ENCODE data around the gene LUC7L3.

Gene LUC7L3

DNA sequence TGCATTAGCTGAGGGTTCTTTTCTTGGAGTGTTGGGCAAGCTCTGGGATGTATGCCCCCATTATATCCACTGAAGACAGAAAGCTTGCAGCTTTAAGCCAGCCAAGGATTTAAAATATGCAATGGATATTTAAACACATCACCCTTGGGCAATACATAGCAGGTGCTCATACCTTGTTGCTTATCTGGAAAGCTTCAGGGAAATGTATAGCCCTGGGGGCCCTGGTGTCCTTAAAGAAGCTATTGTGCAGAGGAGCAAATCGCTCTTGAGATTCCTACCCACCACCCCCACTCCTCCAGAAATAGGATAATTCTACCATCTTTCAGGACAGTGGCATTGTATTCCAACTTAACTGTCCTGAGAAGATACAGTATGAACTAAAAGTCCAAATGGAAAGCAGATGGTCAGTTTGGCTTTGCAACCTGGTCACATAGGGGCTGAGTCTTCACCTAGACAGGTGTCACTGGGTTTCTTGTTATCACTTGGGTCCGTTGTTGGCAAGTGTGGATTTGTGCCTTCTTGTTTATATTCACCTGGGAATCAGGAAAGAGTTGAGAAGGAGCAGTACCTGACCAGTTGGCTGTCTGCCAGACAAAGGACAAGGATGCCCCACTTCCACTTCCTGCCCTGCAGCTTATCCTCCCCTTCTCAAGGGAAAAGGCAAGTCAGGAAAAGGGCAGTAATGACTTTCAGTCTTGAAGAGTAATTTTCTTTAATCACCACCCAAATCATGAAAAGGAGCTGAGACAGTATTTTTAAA, 44.5 kb downstream of the LUC7L3 start:
- no peak for DNase-seq

DNA sequence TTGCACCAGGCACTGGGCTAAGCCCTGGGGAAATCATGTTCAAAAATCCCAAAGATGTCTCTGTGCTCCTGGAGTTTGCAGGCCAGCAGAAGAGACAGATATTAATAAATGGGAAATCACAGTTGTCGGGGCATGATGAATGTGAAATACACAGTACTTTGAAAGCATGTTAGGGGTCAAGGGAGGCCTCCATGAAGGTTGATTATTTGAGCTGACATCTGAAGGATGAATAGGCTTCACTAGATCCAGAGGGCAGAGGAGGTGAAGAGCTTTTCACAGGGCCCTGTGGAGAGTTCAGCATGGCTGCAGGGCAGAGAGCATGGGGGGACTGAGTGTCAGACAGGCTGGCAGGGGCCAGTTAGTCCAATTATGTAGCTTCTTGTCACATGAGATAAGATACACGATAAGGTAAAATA, 45.3 kb downstream of the LUC7L3 start:
- no peak for DNase-seq

DNA sequence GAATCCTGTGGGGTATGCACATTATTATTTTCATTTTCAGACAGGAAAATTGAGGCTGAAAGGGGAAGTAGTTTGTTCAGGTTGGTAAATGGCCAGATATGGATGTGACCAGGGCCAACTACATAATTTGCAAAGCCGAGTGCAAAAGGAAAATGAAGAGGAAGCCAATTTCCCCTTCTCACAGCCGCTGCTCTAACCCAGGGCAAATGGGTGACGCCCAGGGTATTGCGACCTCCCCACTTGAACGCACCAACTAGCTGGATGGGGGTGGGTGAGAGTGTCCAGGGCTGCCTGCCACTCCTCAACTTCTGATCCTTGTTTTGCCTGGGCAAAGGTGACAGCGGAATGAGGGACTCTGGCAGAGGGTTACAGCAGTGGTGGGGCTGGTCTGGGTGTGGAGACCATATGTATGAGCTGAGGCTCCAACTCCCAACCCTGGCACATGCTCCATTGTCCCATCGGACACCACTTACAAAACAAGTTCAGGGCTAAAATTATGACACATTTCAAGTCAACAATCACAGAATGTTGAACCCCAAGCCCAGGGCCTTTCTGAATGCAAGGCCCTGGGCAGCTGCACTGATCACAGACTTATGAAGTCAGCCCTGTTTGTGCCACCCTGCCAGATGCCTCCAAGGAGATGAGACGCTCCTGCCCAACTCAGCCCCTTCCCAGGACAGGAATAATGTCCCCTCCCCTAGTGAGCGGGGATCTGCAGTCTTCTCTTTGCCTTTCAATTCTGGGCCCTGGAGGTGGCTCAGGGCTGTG, 46.2 kb downstream of the LUC7L3 start:
- DNase-seq, result no peak

DNA sequence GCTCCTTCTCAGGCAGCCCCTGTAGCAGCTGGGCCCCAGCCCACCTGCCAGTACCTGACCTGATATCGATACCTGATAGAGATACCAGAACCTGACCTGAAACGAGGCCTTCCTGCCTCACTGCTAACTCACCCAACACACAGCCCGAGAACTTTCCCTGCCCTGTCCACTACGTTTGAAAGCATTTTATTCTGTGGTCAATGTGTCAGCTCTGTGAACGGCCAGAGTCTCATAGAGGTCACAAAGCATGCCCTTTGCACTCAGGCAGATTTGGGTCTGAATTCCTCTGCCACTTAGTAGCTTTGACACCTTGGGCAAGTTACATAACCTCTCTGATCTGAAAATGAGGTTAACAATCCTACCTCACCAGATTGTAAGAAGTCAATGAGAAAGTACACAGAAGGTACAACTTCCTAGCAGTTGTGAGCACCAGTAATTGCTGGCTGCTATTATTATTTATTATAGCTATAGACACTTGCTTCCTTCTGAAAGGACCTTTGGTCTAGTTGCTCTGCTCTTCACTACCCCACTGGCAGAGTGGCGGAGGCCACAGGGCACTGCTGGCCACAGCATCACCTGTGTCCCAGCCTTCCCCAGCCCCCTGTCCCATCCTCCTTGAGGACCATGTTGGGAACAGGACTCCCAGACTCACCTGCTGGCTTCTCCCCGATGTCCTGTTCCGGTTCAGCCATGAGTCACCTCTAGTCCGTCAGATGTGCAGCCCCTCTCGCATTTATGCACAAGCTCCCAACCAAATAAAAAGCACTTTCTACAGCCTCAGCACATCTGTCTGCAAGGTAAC, 47.0 kb downstream of the LUC7L3 start:
- DNase-seq, result no peak

DNA sequence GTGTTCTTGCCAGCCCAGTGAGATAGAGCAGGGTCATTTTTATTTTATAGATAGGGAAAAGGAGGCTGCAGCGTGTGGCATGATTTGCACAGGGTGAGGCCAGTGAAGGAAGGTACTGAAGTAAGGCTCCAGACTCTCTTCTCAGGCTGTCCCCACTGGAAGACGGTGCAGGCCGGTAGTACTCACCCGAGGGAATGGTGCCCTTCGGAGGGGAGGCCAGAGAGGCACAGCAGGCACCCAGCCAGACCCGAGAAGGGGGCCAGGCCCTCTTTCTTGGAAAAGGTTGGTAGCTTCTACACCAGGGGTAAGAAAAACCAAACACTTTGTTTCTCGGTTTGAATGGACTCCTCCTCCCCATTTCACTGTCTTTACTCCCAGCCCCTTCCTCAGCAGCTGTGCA, 47.6 kb downstream of the LUC7L3 start:
- DNase-seq, result no peak

DNA sequence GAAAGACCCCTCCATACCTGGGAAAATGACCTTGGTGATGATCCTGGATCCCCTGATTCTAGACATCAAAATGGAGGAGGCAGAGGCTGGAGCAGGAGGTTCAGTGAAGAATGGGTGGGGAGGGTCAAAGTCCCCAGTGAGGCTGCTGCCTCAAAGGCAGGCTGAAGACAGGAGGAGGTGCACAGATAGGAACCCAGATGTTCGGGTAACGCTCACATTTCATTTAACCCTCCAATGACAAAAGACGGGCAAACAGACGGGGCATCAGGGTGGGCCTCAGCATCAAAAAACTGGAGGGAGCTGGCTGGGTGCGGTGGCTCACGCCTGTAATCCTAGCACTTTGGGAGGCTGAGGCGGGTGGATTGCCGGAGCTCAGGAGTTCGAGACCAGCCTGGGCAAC, 48.0 kb downstream of the LUC7L3 start, which contains the start of gene ANKRD40CL:
TSS of gene ANKRD40CL (minus strand) at position 73 of the 400 bp plus-strand sequence. CDS start 605 bp downstream, outside the sequence.
- no peak for DNase-seq

DNA sequence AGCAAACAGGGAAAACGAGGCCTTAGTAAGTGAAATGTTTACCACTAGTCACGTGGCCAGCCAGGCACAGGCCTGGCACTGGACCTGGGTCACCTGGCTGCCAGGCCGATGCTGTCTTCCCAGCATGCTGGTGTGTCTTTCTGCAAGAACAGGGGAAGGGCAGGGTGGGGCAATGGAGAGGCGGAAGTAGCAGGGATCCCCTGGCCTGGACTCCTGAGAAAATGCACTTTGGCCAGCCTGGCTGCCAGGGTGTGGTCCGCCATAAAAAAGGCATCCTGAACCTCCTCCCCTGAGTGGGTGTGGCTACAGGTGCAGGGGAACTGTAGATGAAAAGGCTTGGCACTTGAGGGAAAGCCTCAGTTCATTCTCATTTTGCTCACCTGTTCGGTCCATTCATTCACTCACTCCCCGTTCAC, 49.0 kb downstream of the LUC7L3 start:
- DNase-seq, result no peak

DNA sequence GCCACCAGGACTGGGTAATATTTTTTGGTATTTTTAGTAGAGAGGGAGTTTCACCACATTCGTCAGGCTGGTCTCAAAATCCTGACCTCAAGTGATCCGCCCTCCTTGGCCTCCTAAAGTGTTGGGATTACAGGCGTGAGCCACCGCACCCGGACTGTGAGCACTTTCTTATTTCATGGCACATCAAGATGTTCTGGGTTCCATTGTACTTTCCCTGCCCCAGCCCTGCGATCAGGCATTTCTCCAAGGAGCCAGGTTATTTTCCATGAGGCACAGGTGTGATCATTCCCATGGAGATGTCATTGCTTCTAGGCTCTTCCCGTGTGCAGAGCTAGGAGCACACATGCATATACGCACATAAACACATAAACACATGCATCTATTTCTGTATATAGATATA, 50.5 kb downstream of the LUC7L3 start:
- no peak for DNase-seq

DNA sequence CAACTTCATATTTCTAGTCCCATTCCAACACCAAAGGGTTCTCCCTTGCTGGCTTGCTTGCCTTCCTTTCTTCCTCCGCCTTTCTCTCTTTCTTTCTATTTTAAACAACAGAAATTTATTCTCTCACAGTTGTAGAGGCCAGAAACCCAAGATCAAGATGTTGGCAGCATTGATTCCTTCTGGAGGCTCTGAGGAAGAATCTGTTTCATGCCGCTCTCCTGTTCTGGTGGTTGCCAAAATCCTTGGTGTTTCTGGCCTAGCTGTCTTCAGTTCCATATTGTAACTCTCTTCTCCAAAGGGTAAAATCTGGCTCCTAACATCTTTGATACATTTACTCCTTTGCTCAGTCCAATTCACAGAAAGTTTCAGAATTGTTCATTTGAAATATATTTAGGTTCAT, 50.9 kb downstream of the LUC7L3 start:
- no peak for DNase-seq

DNA sequence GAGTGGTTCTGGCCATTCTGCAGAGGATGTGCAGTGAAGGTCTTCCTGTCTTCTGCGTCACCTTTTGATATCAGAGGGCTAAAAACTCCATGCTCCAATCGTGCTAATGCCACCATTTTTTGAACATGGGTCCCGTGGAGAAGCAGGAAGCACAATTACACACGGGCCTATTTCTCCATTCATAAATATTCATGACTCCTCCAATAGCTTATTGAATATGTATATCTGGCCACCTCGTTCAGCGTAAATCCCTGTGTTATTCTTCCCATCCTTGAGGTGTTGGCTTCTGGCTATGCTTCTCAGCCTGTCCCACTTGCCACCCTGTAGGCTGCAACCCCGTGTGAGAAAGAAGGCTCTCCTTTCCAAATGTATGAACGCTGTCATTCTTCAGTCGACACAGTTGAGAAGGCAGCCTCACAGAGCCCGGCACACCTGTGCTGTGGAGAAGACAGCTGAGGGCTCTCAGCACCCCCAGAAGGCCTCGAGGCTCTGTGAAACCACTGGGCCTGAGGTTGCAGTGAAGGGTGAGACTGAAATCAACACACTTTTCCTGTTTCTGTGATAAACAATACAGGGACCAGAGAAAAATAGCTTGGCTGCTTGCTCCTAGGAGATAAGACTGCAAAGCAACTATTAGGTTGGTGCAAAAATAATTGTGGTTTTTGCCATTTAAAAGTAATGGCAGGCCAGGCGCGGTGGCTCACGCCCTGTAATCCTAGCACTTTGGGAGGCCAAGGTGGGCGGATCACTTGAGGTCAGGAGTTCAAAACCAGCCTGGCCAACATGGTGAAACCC, 52.8 kb downstream of the LUC7L3 start:
- DNase-seq, result no peak

DNA sequence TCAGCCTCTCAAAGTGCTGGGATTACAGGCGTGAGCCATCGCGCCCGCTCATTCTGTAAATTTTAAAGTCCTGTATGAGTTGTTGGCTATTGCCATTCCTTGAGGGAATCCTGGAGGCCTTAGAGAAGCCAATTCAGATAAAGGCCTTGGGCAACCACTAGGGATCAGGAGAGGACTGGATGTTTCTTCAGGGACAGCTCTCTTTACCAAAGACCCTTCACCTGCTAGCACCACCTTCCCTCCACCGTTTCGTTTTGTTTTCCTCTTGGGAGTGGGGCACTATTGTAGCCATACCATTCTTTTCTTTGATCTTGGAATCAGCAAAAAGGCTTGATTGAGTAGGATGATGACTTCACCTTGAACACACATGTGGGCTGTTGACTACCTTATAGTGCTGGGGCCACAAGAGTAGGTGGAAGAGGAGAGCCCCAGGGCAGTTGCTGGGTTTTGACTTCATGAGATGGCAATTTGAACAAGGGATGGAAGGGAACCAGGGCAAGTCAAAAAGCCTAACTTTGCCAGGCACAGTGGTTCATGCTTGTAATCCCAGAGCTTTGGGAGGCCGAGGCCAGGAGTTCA, 54.9 kb downstream of the LUC7L3 start:
- no peak for DNase-seq

DNA sequence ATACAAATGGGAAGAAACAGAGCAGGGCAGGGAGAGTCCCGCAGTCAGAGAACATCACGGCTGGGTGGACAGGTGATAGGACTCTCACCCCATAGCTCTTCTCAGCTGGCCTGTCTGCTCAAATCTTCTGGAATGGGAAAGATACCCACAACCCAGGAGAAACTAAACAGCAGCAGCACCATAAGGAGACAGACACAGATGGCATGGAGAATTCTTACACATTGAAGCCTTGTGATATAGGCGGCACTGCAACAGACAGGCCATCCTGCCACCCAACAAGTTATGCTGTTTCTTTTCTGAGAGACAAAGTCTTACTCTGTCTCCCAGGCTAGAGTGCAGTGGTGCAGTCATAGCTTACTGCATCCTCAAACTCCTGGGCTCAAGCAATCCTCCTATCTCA, 56.5 kb downstream of the LUC7L3 start:
- DNase-seq, result no peak

DNA sequence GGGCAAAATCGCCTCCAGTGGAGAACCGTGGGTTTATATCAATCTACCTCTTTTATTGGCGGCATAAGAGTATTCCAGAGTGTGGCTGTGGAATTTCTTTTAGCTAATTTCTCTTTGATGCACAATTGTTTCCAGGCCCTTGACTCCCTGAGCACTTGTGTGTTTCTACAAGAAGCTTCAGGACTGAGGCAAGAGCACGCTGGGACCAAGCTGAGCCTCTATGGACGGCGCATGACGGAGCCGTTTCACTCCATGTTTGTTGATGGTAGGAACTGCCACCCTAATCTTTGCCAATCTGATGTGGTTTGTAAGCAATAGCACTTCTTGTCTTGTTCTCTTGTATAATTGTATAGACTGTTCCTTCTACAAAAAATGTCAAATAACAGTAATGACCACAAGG, 59.1 kb downstream of the LUC7L3 start:
- no peak for DNase-seq

DNA sequence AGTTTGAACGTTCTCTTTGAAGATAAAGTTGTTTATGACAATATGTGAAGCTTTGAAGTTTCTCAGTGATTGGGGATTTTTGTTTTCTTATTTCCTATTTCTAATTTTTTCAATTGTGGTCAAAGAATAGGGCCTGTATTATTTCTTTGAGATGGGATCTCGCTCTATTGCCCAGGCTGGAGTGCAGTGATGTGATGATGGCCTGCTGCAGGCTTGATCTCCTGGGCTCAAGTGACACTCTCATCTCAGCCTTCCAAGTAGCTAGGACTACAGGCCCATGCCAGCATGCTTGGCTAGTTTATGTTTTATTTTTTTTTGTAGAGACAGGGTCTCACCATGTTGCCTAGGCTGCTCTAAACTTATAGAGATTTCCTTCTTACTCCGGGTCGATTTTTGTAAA, 59.6 kb downstream of the LUC7L3 start:
- DNase-seq, result no peak

DNA sequence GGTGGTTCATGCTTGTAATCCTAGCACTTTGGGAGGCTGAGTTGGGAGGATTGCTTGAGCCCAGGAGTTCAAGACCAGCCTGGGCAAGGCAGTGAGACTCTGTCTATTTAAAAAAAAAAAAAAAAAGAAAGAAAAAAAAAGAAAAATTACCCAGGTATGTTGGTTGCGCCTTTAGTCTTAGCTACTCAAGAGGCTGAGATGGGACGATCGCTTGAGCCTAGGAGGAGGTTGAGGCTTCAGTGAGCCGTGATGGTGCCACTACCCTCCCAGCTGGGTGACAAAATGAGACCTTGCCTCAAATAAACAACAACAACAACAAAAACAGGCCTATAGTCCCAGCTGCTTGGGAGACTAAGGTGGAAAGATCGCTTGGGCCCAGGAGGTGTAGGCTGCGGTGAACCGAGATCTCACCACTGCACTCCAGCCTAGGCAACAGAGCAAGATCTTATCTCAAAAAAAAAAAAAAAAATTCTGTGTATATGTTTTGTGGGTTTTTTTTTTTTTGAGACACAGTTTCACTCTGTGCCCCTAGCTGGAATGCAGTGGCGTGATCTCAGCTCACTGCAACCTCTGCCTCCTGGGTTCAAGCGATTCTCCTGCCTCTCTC, 60.4 kb downstream of the LUC7L3 start:
- DNase-seq, result peak; percentile 4 to 19

DNA sequence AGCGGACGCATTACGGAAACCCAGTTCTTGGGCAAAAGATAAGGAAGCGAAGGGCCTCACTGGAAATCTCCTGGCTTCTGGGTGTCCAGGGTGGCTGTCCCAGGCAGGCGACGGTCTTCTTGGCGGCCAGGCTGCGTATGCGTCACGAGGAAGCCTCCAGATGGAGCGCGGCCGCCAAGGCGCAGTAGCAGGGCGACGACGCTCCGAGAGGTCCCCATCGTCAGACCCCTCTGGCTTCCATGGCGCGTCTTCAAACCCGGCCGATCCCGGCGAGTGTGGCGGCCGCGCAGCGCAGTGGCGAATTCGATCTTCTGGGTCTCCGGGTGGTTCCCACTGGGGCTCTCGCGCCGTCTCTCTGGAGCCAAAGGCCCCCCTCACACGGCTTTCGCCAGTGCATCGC, 61.8 kb downstream of the LUC7L3 start:
- no peak for DNase-seq

DNA sequence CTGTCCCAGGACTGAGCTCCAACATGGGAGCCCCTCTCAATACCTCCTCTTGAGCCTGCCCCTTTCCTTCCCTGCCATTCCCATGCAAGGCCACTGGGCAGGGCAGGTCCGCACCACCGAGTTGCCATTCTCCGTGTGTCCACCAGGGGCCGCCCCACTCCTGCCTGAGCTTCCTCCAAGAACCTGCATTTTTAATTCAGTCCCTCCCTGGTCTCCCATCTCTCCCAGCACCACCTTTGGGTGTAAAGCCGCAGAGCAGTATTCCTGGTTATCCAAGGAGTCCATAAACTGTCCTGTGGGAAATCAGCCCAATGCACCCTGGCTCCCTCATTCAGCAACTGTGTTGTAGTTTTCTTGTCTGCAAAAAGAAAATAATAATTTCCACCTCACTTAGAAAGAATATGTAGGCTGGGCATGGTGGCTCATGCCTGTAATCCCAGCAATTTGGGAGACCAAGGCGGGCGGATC, 63.8 kb downstream of the LUC7L3 start:
- DNase-seq, result peak; percentile 72 to 73

DNA sequence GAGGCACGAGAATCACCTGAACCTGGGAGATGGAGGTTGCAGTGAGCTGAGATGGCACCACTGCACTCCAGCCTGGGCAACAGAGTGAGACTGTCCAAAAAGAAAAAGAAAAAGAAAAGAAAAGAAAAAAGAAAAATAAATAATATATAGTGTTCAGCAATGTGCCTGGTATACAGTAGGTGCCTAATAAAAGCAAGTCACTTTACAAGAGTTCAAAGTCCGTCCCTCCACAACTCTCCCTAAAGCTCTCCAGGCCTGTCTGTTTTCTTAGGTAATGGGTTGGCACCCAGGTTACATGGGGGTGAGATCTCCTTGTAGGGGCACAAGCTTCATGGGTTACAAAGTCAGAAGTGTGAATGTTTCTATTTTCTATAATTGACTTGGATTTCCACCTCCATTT, 64.5 kb downstream of the LUC7L3 start:
- DNase-seq, result no peak

DNA sequence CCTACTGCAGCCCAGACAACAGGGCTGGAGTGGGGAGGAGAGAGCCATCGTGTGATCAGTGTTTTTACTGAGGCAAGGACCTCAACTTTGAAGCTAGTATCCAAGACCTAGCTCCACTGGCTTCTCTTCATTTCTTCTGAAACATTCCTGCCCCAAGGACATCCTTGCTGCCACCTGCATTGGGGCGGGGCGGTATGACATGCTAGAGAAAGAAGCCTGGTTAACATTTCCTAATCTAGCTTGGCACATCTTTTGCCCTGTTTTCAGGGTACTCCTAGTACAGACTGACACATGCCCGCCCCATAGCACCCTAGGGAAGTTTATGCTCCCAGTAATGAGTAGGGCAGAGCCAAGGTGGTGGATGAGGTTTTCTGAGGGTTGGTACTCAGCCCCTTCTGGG, 65.7 kb downstream of the LUC7L3 start:
- no peak for DNase-seq

DNA sequence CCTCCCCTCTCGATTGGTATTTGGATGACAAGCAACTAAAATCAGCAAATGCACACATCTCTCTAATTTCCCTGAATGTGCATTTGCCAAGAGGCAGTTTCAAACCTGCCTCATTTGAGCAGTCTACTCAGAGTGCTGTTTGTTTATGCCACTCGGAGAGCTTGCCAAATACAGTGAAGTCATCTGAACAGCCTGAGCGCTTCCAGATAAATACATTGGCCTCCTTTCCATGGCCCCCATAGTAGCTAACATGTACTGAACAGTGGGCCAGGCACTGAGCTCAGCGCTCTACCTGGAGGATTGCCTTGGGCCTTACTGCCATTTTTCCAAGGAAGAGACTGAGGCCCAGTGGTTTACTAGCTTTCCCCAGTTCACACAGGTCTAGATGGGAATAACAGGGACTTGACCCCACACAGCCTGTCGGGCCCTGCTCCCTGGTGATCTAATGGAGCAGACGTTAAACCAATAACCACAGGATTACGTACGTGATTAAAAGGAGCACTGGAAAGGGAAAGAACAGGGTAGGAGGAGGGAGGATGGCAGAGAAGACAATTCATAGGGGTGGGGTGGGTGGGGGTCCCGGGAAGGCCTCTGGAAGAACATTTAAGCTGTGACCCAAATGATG, 66.7 kb downstream of the LUC7L3 start:
- DNase-seq, result no peak

DNA sequence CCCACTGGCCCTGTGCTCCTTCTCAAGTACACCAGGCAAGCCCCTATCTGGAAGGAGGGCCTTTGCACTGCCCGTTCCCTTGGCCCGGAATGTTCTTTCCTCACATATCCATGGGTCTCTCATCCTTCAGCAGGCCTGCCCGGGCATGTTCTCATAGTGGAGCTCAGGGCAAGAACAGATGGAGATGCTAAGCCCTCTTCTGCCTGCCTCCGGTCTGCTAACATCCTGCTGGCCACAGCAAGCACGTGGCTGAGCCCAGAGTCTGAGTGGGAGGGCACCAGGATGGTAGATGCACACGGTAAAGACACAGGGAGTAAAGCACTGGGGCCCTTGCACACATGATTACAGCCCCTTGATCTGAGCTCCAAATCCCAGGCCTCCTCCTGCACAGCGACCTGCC, 67.7 kb downstream of the LUC7L3 start:
- DNase-seq, result no peak

Data from activated CD4-positive, alpha-beta T cell treated with anti-CD3 and anti-CD28 coated beads, Interleukin-2, amount 50 U/mL, for 4 hours (primary cell).